Measurements from ENCODE around the gene MTFR1L.

Gene MTFR1L

DNA sequence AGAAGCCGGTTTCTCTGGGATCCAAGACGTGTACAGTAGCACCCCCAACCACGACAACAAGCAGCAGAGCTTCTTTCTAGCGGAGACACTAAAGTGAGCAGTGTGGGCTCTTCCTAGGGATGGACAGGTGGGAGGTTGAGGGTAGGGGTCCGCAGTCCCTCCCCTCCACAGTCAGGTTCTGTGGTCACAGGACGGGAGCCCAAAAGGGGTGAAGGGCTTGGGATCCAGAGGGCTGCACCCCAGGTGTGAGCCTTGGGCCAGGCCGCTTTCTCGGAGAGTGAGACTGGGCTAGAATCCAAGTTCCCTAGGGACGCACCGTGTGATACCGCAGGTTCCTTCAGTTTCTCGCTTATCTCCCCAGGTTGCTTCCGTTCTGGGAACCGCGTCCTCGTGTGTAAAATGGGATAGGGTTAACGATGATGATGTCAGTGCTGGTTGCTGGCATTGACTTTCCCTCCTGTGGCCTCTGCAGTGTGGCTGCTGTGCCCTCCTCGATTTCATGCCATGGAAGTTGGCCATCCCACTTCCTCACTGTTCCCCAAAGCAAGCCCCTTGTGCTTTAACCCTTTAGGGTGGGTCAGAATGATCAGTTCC, 37.0 kb upstream of the MTFR1L start:
- no peak overlapping the region for H3K4me3 ChIP-seq (ENCODE audit: control insufficient read depth, low read depth, low read length)
- no peak for TF ChIP-seq CTCF (conservative IDR thresholded peaks at IDR 0.05; ENCODE audit: control insufficient read depth, insufficient read depth, low read depth, low read length)
- DNase-seq (ENCODE audit: low read depth), result no peak

- no peak for TF ChIP-seq CTCF (conservative IDR thresholded peaks at IDR 0.05; ENCODE audit: control insufficient read depth, insufficient read depth, low read depth, low read length)
- no peak overlapping the region for H3K4me3 ChIP-seq (ENCODE audit: control insufficient read depth, low read depth, low read length)
- DNase-seq (ENCODE audit: low read depth), result peak; percentile 18
Measured at GRCh38 chr1:25784575-25785051, 35.1 kb upstream of the MTFR1L start.

DNA sequence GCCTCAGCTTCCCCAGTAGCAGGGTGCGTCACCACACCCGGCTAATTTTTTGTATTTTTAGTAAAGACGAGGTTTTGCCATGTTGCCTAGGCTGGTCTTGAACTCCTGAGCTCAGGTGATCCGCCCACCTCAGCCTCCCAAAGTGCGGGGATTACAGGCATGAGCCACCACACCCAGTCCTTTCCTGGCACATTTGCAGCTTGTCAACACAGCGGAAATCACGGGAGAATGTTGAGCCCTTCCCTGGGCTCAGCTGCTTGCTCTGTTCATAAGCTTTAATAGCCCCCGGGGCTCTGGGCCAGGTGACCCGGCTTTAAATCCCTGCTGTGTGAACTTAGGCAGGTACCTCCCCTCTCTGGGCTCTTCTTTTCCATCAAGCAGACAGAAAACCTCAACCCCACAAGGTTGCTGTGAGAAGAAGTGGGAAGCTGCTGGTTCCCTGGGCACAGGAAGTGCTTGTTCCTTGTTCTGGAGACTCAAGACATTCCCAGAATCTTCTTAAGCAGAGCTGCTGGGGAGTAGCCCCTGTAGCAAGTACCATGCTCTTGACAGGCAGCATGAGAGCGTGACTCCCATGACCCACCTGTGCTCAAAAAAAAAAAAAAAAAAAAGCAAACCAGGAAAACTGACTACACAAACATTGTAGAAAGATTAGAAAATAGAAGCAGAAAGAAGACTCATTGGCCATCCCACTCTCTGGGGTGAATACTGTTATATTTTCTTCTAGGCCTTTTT, 34.3 kb upstream of the MTFR1L start:
- no peak for TF ChIP-seq CTCF (conservative IDR thresholded peaks at IDR 0.05; ENCODE audit: control insufficient read depth, insufficient read depth, low read depth, low read length)
- DNase-seq (ENCODE audit: low read depth), result no peak
- no peak overlapping the region for H3K4me3 ChIP-seq (ENCODE audit: control insufficient read depth, low read depth, low read length)

DNA sequence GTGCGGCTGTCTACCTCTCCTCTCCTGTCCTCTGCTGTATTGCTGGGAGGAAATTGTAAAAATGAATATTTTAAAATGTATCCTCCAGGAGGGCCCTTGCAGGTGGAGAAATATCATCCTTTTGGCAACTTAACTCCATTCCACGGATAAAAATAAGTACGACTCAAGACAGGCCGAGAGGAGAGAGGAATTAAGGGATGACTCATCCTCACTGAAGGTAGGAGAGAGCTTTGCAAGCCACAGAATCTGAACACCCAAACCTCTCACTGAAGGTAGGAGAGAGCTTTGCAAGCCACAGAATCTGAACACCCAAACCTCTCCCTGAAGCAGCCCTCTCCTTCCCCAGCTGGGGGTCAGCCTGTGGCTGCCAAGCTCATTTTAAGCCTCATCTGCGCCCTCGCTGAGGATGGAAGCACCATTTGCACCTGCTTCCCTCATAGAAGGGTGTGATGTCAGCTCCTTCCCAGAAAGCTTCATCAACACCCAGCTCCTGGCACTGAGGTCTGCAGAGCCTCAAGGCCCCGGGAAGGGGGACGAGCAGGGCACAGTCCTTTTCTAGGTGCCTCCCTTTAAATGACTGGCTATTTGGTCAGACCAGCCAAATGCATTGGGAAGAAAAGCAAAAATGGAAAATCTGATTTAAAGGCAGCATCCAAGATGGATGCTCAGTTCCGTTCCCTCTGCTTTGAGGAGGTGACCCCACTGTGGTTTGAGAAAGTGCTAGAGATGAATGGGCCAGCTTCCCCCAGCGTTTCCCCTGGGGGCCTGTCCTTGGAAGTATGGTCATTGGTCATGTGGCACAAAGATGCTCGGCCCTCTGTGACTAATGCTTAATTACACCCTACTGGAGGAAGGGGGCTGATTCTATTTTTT, 32.6 kb upstream of the MTFR1L start:
- no peak for TF ChIP-seq CTCF (conservative IDR thresholded peaks at IDR 0.05; ENCODE audit: control insufficient read depth, insufficient read depth, low read depth, low read length)
- H3K4me3 ChIP-seq (ENCODE audit: control insufficient read depth, low read depth, low read length), result no peak overlapping the region
- peak; percentile 48 for DNase-seq (ENCODE audit: low read depth)

DNA sequence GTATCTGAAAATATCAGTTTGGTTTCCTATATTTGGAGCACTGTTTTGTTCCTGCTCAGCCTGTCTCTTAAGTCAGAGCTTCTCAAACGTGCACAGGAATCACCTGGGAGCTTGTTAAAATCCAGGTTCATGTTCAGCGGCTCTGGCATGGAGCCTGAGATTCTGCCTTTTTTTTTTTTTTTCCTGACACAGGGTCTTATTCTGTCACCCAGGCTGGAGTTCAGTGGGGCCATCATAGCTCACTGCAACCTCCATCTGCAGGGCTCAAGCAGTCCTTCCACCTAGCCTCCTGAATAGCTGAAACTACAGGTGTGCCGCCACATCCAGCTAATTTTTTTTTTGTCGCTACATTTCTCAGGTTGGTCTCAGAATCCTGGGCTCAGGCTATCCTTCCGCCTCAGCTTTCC, 32.0 kb upstream of the MTFR1L start:
- H3K4me3 ChIP-seq (ENCODE audit: control insufficient read depth, low read depth, low read length), result no peak overlapping the region
- DNase-seq (ENCODE audit: low read depth), result no peak
- TF ChIP-seq CTCF (conservative IDR thresholded peaks at IDR 0.05; ENCODE audit: control insufficient read depth, insufficient read depth, low read depth, low read length), result no peak

- no peak for DNase-seq (ENCODE audit: low read depth)
- no peak for TF ChIP-seq CTCF (conservative IDR thresholded peaks at IDR 0.05; ENCODE audit: control insufficient read depth, insufficient read depth, low read depth, low read length)
- no peak overlapping the region for H3K4me3 ChIP-seq (ENCODE audit: control insufficient read depth, low read depth, low read length)
Measured at GRCh38 chr1:25790472-25790871, 29.3 kb upstream of the MTFR1L start.
